ENCODE results near the gene MICALL2. TPM values are rescaled to one million over a fixed set of nuclear protein-coding genes. Genes with fewer than 3 reads are reported as not detected.

MICALL2 gene
- total RNA-seq, 1 experiment from 2014 or later: 15.7 TPM

- no peaks in the 10 kb centered on the region for H3K9me3 Mint-ChIP-seq
- ChIA-PET CTCF (interaction anchor here (0.6 to 2.8 kb wide), 14 partner anchors 11 to 243 kb away, joined by 3 to 23 read pairs (median 4); no protein-coding TSS in a partner anchor), POLR2A (no interaction called here)
- ATAC-seq: no peak
- no peak for DNase-seq (ENCODE audit: low spot score)
- no peaks in the 10 kb centered on the region for H3K36me3 Mint-ChIP-seq
- peaks cover 4% of the 10 kb centered on the region for H3K27me3 Mint-ChIP-seq (ENCODE audit: low read depth)
- no peak overlapping the region for H3K27ac Mint-ChIP-seq
- no peak for TF ChIP-seq HMGA2 (CRISPR knock-in tag; IDR thresholded peaks at IDR 0.05)
- no peak for TF ChIP-seq ZNF425 (CRISPR knock-in tag; conservative IDR thresholded peaks at IDR 0.05)
- TF ChIP-seq ZNF281 (CRISPR knock-in tag; IDR thresholded peaks at IDR 0.05): no peak
- no peak for TF ChIP-seq ATF6 (CRISPR knock-in tag; IDR thresholded peaks at IDR 0.05)
- no peak for TF ChIP-seq AR (CRISPR knock-in tag; IDR thresholded peaks at IDR 0.05)
- no peak for TF ChIP-seq USF2 (CRISPR knock-in tag; IDR thresholded peaks at IDR 0.05)
- no peak for TF ChIP-seq MAX (CRISPR knock-in tag; IDR thresholded peaks at IDR 0.05)
- TF ChIP-seq TCF7 (CRISPR knock-in tag; IDR thresholded peaks at IDR 0.05; ENCODE audit: low read depth): no peak
- no peak for TF ChIP-seq MXD4 (CRISPR knock-in tag; IDR thresholded peaks at IDR 0.05; ENCODE audit: borderline replicate concordance)
- no peak for TF ChIP-seq SMAD3 (CRISPR knock-in tag; IDR thresholded peaks at IDR 0.05; ENCODE audit: borderline replicate concordance)
- TF ChIP-seq ERG (CRISPR knock-in tag; IDR thresholded peaks at IDR 0.05): no peak
- no peak for TF ChIP-seq EMX1 (CRISPR knock-in tag; IDR thresholded peaks at IDR 0.05)
- peaks cover 12% of the 10 kb centered on the region for H3K4me1 Mint-ChIP-seq
- H3K4me3 Mint-ChIP-seq: no peak overlapping the region
Measured at GRCh38 chr7:1419310-1419634, 40.0 kb downstream of the MICALL2 start.
